Measurements from ENCODE around the gene NINJ2. TPM values are rescaled to one million over a fixed set of nuclear protein-coding genes. Genes with fewer than 3 reads are reported as not detected.

The NINJ2 gene, protein sequence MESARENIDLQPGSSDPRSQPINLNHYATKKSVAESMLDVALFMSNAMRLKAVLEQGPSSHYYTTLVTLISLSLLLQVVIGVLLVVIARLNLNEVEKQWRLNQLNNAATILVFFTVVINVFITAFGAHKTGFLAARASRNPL
- 0.43 to 0.69 TPM (median 0.60 TPM) in 5 replicates for total RNA-seq (2022; extraction: Qiagen RNA extraction)

DNA sequence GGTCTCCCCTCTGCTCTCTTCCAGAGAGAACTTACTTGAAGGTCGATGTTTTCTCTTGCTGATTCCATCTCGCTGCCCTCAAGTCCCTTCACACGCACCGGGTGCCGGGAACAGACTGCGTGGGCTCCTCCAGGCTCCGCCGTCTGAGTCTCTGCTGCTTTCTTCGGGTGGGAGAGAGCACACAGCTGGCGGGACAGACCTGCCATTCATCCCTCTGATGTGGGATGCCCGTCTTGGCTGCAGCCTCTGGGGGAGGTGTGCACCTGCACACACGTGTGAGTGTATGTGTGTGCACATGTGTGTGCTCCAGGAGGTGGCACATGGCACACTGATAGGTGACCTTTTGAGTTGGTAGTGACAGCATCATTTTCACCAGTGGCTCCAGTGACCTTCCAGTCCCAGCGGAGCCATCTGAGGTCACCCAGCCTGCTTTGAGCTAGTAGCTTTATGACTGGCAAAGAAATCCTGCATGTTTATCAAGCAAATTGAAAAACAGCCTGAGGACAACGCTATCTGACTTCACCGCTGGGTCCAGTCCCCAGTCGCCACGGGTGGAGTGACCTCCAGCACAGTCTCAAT lies at the start of gene NINJ2:
TSS of gene NINJ2 (minus strand) at position 153 of the 579 bp plus-strand sequence. CDS start at position 68, 85 bp downstream.

Other genes with a start within 250 kb of the NINJ2 start
- 0.47 to 0.71 TPM (median 0.60 TPM) in 5 replicates for gene B4GALNT3, start 203.5 kb downstream of the NINJ2 start, total RNA-seq (2022; extraction: Qiagen RNA extraction)
- 72.0 to 118 TPM (median 91.6 TPM) in 5 replicates for gene WNK1, start 89.1 kb upstream of the NINJ2 start, total RNA-seq (2022; extraction: Qiagen RNA extraction)